Liver (tissue), 9 donors: ENCODE data around the gene TTC23. TPM values are rescaled to one million over a fixed set of nuclear protein-coding genes. Genes with fewer than 3 reads are reported as not detected.

Source experiments
- DNase-seq: peaks from one replicate; pipeline ENCODE4 v3.0.0-alpha.2; 2017; ENCODE audit warnings: low spot score
- H3K27ac ChIP-seq, 2 donors: one replicate each; pipeline ENCODE4 v1.7.0; 2013; ENCODE audit warnings: inconsistent platforms in 2 of 2, low read length in 2 of 2, control low read depth in 1 of 2, low read depth in 1 of 2, mild to moderate bottlenecking in 1 of 2
- H3K27me3 ChIP-seq, 4 donors: one replicate each; pipeline versions ENCODE4 v1.6.1 to v1.7.0; 2013; ENCODE audit warnings: low read length in 3 of 4, inconsistent platforms in 1 of 4, mild to moderate bottlenecking in 1 of 4, moderate library complexity in 1 of 4; ENCODE audit not compliant: control insufficient read depth in 4 of 4, insufficient read depth in 4 of 4
- H3K36me3 ChIP-seq, 4 donors: one replicate each; pipeline versions ENCODE4 v1.6.1 to v1.7.0; 2013; ENCODE audit warnings: low read length in 3 of 4, mild to moderate bottlenecking in 3 of 4, low read depth in 1 of 4, moderate library complexity in 1 of 4; ENCODE audit not compliant: control insufficient read depth in 4 of 4, insufficient read depth in 3 of 4
- H3K4me1 ChIP-seq, 4 donors: one replicate each; pipeline versions ENCODE4 v1.6.1 to v1.7.0; 2013; ENCODE audit warnings: low read length in 3 of 4, mild to moderate bottlenecking in 3 of 4, moderate library complexity in 1 of 4; ENCODE audit not compliant: control insufficient read depth in 4 of 4, insufficient read depth in 4 of 4
- H3K4me3 ChIP-seq, 3 donors: one replicate each; pipeline versions ENCODE4 v1.6.1 to v1.7.0; 2013; ENCODE audit warnings: low read length in 3 of 3, control low read depth in 1 of 3, low read depth in 1 of 3, mild to moderate bottlenecking in 1 of 3
- H3K9ac ChIP-seq, 2 donors: one replicate each; pipeline ENCODE4 v1.7.0; 2013; ENCODE audit warnings: low read length in 2 of 2, mild to moderate bottlenecking in 2 of 2, moderate library complexity in 2 of 2, control low read depth in 1 of 2, low read depth in 1 of 2
- H3K9me3 ChIP-seq, 4 donors: one replicate each; pipeline versions ENCODE4 v1.6.1 to v1.7.0; 2013; ENCODE audit warnings: low read length in 3 of 4; ENCODE audit not compliant: control insufficient read depth in 4 of 4
- ATF3 ChIP-seq: IDR thresholded peaks from 2 replicates; pipeline ENCODE4 v1.6.1; 2016; ENCODE audit warnings: antibody characterized with exemption
- CTCF ChIP-seq: fragments of 150-350 bp; IDR thresholded peaks from 2 replicates; pipeline ENCODE4 v1.5.1; 2017; ENCODE audit warnings: improper control_type of control experiment, low read depth, low read length; ENCODE audit not compliant: missing input control
- EGR1 ChIP-seq, 2 donors: IDR thresholded peaks; 2 replicates each; pipeline ENCODE4 v1.6.1; 2016 to 2018; ENCODE audit warnings: antibody characterized with exemption in 2 of 2, low read depth in 2 of 2
- FOXA1 ChIP-seq: IDR thresholded peaks from 2 replicates; pipeline ENCODE4 v1.6.1; 2016; ENCODE audit warnings: antibody characterized with exemption
- FOXA2 ChIP-seq: IDR thresholded peaks from 2 replicates; pipeline ENCODE4 v1.6.1; 2016; ENCODE audit warnings: antibody characterized with exemption
- GABPA ChIP-seq, 2 donors: IDR thresholded peaks in 1 of 2; conservative IDR thresholded peaks in 1 of 2; 2 replicates each; pipeline ENCODE4 v1.6.1; 2016; ENCODE audit warnings: antibody characterized with exemption in 2 of 2, mild to moderate bottlenecking in 1 of 2, moderate library complexity in 1 of 2
- HNF4A ChIP-seq, 2 donors: conservative IDR thresholded peaks; 2 replicates each; pipeline ENCODE4 v1.6.1; 2016; ENCODE audit warnings: antibody characterized with exemption in 2 of 2, mild to moderate bottlenecking in 2 of 2
- HNF4G ChIP-seq: IDR thresholded peaks from 2 replicates; pipeline ENCODE4 v1.6.1; 2016; ENCODE audit warnings: antibody characterized with exemption
- JUND ChIP-seq, 2 donors: IDR thresholded peaks; 2 replicates each; pipeline ENCODE4 v1.6.1; 2016; ENCODE audit warnings: antibody characterized with exemption in 2 of 2
- MAX ChIP-seq: IDR thresholded peaks from 2 replicates; pipeline ENCODE4 v1.6.1; 2016; ENCODE audit warnings: antibody characterized with exemption
- NR2F2 ChIP-seq: IDR thresholded peaks from 2 replicates; pipeline ENCODE4 v1.6.1; 2016; ENCODE audit warnings: antibody characterized with exemption
- RAD21 ChIP-seq, 2 donors: IDR thresholded peaks; 2 replicates each; pipeline ENCODE4 v1.6.1; 2016; ENCODE audit warnings: antibody characterized with exemption in 2 of 2, mild to moderate bottlenecking in 2 of 2
- REST ChIP-seq: IDR thresholded peaks from 2 replicates; pipeline ENCODE4 v1.6.1; 2016; ENCODE audit warnings: antibody characterized with exemption, mild to moderate bottlenecking
- SP1 ChIP-seq: IDR thresholded peaks from 2 replicates; pipeline ENCODE4 v1.6.1; 2018; ENCODE audit warnings: antibody characterized with exemption, mild to moderate bottlenecking
- TAF1 ChIP-seq: conservative IDR thresholded peaks from 2 replicates; pipeline ENCODE4 v1.6.1; 2016; ENCODE audit warnings: antibody characterized with exemption, mild to moderate bottlenecking
- YY1 ChIP-seq: IDR thresholded peaks from 2 replicates; pipeline ENCODE4 v1.6.1; 2016; ENCODE audit warnings: antibody characterized with exemption, mild to moderate bottlenecking
- ZBTB33 ChIP-seq: IDR thresholded peaks from 2 replicates; pipeline ENCODE4 v1.6.1; 2016; ENCODE audit warnings: antibody characterized with exemption
- WGBS: extraction: QIAGEN DNeasy Blood & Tissue Kit; methylation state at CpG from one replicate; pipeline ENCODE4 v1.1.7; 2013; 5-methylcytosine and 5-hydroxymethylcytosine counted together
- polyA plus RNA-seq, 2 donors: library from polyadenylated mRNA; stranded (reverse) in 1 of 2; unstranded in 1 of 2; fragments of 200-250 nt in 1 of 2; fragments of >200 nt in 1 of 2; fragmentation: Nextera tagmentation in 1 of 2; extraction: Ambion mirVana in 1 of 2; gene quantifications; one replicate each; pipeline versions ENCODE4 v1.2.1 to v1.2.3, GENCODE V29; 2013 to 2015
- total RNA-seq, 2 donors: library from RNA; depleted of rRNA; stranded (reverse); fragments of >200 nt; gene quantifications; one replicate each; pipeline ENCODE4 v1.2.3, GENCODE V29; 2014
- donor health status: healthy.
- donor health status: healthy.
- donor health status: healthy.
- donor health status: healthy.
- donor health status: healthy.

The TTC23 gene
- total and polyA plus RNA-seq, 4 donors = 3.7 to 12.3 (median 7.2) TPM

- Histone ChIP-seq H3K4me1 (peaks cover 3 to 18% (median 9%) of the 10 kb centered on the region in 4 donors), H3K27ac (no peak overlapping the region), H3K27me3 (no peaks in the 10 kb centered on the region), H3K4me3 (no peak overlapping the region), H3K36me3 (no peaks in the 10 kb centered on the region), H3K9me3 (no peaks in the 10 kb centered on the region), H3K9ac (no peak overlapping the region)
- no peak for DNase-seq
- TF ChIP-seq REST = no peak
- TF ChIP-seq ZBTB33 = no peak
- TF ChIP-seq YY1 = no peak
- no peak for TF ChIP-seq MAX
- no peak for TF ChIP-seq EGR1 (IDR thresholded peaks at IDR 0.05; ENCODE audit: low read depth in 2 of 2)
- no peak for TF ChIP-seq TAF1
- no peak for TF ChIP-seq FOXA2
- TF ChIP-seq SP1 = no peak
- no peak for TF ChIP-seq ATF3
- no peak for TF ChIP-seq NR2F2
- TF ChIP-seq FOXA1 = no peak
- TF ChIP-seq HNF4G = no peak
- no peak for TF ChIP-seq GABPA (IDR thresholded peaks at IDR 0.05 in 1 of 2, conservative IDR thresholded peaks at IDR 0.05 in 1 of 2)
- WGBS = 90% methylated on average over 16 of the region's 16 CpGs
Measured at GRCh38 chr15:99129644-99130043, 119.7 kb downstream of the TTC23 start.

- H3K9ac ChIP-seq = no peak overlapping the region
- no peaks in the 10 kb centered on the region for H3K36me3 ChIP-seq
- no peaks in the 10 kb centered on the region for H3K27me3 ChIP-seq
- peaks cover 3 to 18% (median 9%) of the 10 kb centered on the region in 4 donors for H3K4me1 ChIP-seq
- no peaks in the 10 kb centered on the region for H3K9me3 ChIP-seq
- no peak for DNase-seq
- no peak overlapping the region for H3K4me3 ChIP-seq
- 97% methylated on average over 6 of the region's 6 CpGs for WGBS
- no peak overlapping the region for H3K27ac ChIP-seq
- TF ChIP-seq ATF3 = no peak
- no peak for TF ChIP-seq TAF1
- TF ChIP-seq SP1 = no peak
- no peak for TF ChIP-seq FOXA1
- no peak for TF ChIP-seq RAD21 (IDR thresholded peaks at IDR 0.05)
- TF ChIP-seq HNF4A (conservative IDR thresholded peaks at IDR 0.05) = no peak
- no peak for TF ChIP-seq YY1
- no peak for TF ChIP-seq FOXA2
- TF ChIP-seq MAX = no peak
- TF ChIP-seq JUND (IDR thresholded peaks at IDR 0.05) = no peak
- no peak for TF ChIP-seq EGR1 (IDR thresholded peaks at IDR 0.05; ENCODE audit: low read depth in 2 of 2)
- no peak for TF ChIP-seq CTCF
- TF ChIP-seq NR2F2 = no peak
- no peak for TF ChIP-seq ZBTB33
- TF ChIP-seq GABPA (IDR thresholded peaks at IDR 0.05 in 1 of 2, conservative IDR thresholded peaks at IDR 0.05 in 1 of 2) = no peak
- no peak for TF ChIP-seq REST
Measured at GRCh38 chr15:99128411-99128810, 121.0 kb downstream of the TTC23 start.
